GM18858 (cell line): Measurements from ENCODE around the gene PTPRD.
"Not testable (repeated sequence)": the region's sequence is repeated elsewhere in the genome, so short reads cannot be mapped to it uniquely, and the experiment has no call there.

Experiments
- ATAC-seq: cut with Tn5 transposase; IDR thresholded peaks from one replicate; pipeline ENCODE4 v1.9.1; 2021; ENCODE audit not compliant: unreplicated experiment

PTPRD gene

DNA sequence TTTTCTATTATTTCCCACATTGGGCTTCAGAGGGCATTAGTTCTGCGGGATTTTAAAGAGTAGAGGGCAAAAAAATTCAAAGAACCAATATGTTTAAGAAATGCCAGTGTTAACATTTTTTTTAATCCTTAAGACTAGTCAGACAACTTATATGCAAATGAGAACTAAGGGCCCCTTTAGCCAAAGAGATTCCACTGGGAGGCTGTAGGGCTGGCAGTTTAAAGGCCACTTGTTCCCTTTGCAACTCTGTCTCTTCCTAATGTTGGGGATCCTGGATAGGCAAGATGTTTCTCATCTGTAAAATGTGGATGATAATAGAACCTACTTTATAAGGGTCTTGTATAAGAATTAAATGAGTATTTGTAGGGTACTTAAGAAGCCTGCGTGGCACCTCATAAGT lies 1395.9 kb downstream of the PTPRD start:
- no peak for ATAC-seq

GRCh38 chr9:9215050-9215449 lies 1397.8 kb downstream of the PTPRD start:
- ATAC-seq: no peak

GRCh38 chr9:9214066-9214465 lies 1398.7 kb downstream of the PTPRD start:
- ATAC-seq: no peak

DNA sequence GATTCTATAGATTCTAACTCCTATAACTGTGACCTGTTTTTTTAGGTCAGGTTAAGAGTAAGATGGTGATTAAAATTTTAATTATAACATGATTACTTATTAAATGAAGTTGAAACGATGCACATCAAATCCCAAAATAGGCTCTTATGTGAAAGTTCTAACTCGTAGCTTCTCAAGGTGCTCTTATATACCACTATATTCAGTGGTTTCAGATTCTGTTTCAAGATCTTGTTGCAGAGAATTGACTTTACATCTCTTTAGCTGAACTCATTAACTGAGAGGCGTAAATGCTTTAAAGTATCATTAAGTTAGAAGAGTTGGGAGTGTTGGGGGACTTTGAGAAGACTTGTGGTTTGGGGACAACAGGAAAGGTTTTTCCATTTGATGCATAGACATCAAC lies 1399.8 kb downstream of the PTPRD start:
- no peak for ATAC-seq

DNA sequence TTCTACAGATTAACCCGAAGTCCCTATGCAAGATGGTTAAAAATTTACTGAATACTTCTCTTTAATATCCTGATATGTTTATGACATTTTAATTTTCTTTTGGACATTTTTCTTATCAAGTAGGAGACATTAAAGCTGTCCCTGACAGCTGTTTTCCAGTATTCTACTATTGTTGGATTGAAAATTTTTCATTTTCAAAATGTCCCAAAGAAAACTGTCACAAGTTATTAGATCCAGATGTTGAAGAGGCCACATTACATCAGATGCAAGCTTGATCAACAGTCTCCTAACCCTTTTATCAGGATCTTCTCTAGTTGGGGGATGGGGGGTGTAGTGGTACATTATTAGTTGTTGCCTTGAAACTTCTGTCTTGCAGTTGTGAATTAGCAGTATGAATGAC lies 1410.5 kb downstream of the PTPRD start:
- ATAC-seq: no peak

DNA sequence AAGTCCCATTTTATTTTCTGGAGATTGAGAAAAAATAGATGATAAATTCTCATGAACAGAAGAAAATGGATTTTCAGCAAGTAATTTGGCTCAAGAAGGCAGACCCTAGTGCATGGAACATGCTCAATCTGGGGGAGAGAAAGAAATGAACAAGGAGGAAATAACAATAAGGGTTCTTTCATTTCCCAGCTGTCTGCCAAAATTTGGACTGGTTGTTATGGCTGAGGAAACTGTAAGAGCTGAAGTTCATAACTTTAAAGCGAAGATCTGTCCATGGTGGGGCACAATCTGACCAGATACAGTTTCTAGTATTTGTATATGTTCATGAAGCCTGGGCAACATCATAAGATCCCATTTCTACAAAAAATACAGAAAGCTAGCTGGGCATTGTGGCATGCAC lies 1426.7 kb downstream of the PTPRD start:
- no peak for ATAC-seq

DNA sequence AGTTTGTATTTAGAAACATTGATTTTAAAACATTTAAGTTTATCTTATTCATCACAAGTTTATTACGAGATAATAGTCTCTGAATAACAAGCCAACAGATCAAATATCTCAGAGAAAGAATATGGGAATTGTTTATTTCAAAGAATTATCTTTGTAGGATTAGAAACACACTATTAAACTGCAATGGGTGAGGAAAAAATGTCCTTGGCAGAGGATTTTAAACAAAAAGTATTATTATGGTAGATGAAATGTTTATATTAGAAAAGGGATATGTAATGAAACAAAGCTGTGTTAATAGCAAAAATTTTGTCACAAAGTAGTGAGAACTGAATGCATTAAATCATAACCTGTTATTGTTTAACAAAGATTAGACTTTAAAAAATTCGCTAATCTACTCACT lies 1430.4 kb downstream of the PTPRD start:
- no peak for ATAC-seq

GRCh38 chr9:9177081-9177480 lies 1435.7 kb downstream of the PTPRD start:
- no peak for ATAC-seq

DNA sequence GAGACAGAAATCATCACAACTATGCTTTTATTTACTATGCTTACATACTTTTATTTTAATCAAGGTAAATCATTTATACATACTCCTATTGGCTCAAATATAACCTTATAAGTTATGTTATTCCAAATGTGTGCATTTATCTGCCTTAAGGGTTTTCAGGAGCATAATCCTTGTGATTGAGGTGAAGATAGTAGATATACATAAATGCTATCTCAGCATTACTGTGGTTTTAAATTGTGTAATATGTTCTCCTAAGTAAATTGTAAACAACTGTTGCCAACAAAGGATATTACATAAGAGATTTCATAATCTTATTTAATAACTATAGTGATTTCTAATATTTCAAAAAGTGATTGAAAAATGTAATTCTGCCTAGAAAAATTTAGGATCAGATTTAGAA lies 1438.4 kb downstream of the PTPRD start:
- ATAC-seq: no peak

DNA sequence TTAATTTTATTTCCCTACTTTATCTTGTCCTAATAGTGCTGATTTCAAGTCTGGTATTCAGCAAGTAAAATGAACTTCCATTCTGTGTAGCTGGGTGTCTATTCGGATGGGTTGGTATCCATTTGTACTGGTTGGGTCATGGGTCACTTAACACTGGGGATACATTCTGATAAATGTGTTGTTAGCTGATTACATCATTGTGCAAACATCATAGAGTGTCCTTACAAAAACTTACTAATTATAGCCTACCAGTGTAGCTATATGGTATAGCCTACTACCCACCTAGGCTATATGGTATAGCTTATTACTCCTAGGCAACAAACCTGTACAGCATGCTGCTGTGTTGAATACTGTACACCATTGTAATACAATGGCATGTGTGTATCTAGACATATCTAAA lies 1439.5 kb downstream of the PTPRD start:
- ATAC-seq: no peak

GRCh38 chr9:9170439-9171134 lies 1442.2 kb downstream of the PTPRD start:
- ATAC-seq: no peak

DNA sequence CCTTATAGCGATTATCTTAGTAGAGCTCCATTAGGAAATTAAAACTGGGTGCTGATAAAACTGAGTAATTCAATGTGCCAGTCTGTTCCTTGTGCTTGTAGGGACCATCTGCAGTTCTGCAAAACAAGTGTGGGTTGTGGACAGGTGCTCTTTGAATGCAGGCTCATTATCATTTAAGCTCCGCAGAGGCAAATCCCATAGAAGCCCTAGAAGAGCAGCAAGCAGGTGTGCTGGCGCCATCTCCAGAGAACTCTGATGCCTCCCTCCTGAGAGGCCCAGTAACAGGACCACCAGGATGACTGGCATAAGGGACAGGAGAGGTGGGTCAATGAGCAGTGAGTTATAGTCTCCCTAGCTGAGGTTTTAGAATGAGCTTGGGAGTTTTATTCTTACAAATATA lies 1470.8 kb downstream of the PTPRD start:
- no peak for ATAC-seq

GRCh38 chr9:9133526-9133925 lies 1479.3 kb downstream of the PTPRD start:
- ATAC-seq: no peak

DNA sequence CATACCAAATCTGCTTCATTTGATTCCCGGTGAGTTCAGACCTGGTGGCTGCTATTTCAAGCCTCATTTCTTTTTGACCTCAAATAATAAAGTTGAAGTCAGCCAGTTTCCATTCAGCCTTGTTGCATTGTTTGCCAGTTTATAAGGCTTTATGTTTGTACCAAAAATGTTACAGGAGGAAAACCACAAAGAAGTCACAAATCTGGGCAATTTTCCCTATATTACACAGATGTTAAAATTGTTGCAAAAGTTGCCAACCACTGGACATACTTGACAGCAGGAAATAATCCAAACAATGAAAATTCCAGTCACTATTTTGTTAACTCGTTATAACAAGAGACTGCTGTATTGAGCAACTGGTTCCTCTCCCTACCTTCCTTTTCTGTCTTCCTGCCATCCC lies 1488.2 kb downstream of the PTPRD start:
- ATAC-seq: no peak

DNA sequence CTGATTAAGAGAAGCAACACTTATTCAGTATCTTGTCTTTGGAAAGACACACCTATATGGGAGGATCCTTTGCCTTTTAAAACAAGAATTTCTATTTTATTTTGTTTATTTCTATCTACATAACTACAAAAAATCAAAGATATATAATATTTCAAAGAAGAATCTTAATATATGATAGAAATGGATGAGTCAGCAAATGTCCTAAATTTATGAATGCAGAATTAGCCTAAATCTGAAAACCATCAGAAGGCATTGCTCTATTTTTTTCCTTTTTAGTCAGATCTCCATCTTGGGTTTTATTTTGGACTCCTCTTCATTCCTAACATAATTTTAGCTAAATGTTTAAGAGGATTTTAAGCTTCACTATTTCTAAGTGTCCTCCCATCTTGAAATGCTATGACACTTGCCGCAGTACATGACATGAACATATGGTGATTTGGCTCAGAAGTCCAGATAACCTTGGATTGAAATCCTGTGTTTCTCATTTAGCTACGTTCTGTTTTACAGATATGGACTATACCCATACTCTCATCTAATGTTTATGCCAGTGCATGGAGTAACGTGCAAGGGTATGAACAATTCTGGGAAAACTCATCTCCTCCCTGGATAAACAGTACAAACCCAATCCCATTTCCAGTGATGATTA lies 1490.4 kb downstream of the PTPRD start:
- ATAC-seq: no peak

GRCh38 chr9:9117866-9118265 lies 1494.9 kb downstream of the PTPRD start:
- ATAC-seq: no peak

- ATAC-seq: no peak
These were observed 1500.6 kb downstream of the PTPRD start for GRCh38 chr9:9112001-9112720.

GRCh38 chr9:9108641-9109040 lies 1504.2 kb downstream of the PTPRD start:
- ATAC-seq: no peak

DNA sequence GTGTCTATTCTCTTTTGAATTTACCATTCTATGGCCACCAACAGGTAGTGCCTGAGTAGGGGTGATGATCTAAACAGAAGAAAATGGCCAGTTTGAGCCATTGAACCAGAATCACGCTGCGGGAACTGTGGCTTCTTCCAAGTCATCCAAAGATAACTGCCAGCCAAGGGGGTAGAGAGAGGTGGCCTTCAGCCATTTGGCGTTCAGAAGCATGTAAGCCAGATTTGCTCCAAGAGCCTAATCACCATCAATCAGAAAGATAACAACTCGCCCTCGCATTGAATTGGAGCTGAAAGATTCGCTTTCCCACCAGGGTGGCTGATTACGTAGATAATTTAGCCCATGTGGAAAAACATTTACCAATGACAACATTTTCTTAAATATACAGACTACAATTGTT lies 1510.5 kb downstream of the PTPRD start:
- ATAC-seq: no peak

DNA sequence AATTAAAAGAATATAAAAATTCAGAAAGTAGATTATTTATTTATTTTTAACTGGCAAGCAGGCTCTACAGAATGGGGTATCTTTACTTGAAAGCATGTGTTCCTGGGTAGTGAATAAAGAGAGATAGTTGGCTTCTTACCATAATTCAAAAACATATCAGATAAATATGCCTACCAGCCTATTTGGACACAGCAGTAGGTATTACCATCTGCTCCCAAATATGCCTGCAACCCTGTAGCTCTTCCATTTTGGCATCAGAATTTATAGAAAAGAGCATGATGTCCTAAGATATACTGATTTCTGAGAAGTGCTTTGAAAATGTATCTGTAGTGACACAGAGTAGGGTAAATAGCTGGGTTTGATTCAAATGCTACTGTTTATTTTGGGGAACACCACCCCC lies 1512.7 kb downstream of the PTPRD start:
- no peak for ATAC-seq

GRCh38 chr9:9099646-9100045 lies 1513.2 kb downstream of the PTPRD start:
- ATAC-seq: no peak

GRCh38 chr9:9097254-9097653 lies 1515.5 kb downstream of the PTPRD start:
- ATAC-seq: not testable (repeated sequence)
